Small intestine (tissue), 7 donors: Measurements from ENCODE around the gene MBD3L5. TPM values are rescaled to one million over a fixed set of nuclear protein-coding genes. Genes with fewer than 3 reads are reported as not detected.

Source experiments
- DNase-seq, 2 donors: peaks; one replicate each; pipeline versions ENCODE4 v3.0.0 to v3.0.0-alpha.2; 2013
- FAIRE-seq: peaks from 2 replicates; lab custom pipeline; 2012; peaks lifted over from hg19 to GRCh38; lab: Jason Lieb, UNC
- H3K27ac ChIP-seq, 3 donors: one replicate each; pipeline ENCODE4 v1.5.1; 2013; ENCODE audit warnings: low read length in 2 of 3, mild to moderate bottlenecking in 2 of 3, control low read depth in 1 of 3, inconsistent platforms in 1 of 3, low read depth in 1 of 3, moderate library complexity in 1 of 3
- H3K27me3 ChIP-seq, 3 donors: one replicate each; pipeline ENCODE4 v1.6.1; 2013; ENCODE audit warnings: low read length in 3 of 3, inconsistent platforms in 1 of 3; ENCODE audit not compliant: control insufficient read depth in 3 of 3, insufficient read depth in 3 of 3
- H3K36me3 ChIP-seq, 3 donors: one replicate each; pipeline ENCODE4 v1.6.1; 2013; ENCODE audit warnings: low read length in 3 of 3, inconsistent platforms in 1 of 3, low read depth in 1 of 3, mild to moderate bottlenecking in 1 of 3, moderate library complexity in 1 of 3; ENCODE audit not compliant: control insufficient read depth in 3 of 3, insufficient read depth in 2 of 3
- H3K4me1 ChIP-seq, 3 donors: one replicate each; pipeline ENCODE4 v1.6.1; 2013; ENCODE audit warnings: low read length in 2 of 3, inconsistent platforms in 1 of 3, low read depth in 1 of 3, mild to moderate bottlenecking in 1 of 3, moderate library complexity in 1 of 3; ENCODE audit not compliant: control insufficient read depth in 3 of 3, insufficient read depth in 2 of 3
- H3K4me3 ChIP-seq, 3 donors: one replicate each; pipeline ENCODE4 v1.5.1; 2013; ENCODE audit warnings: low read length in 3 of 3, control low read depth in 1 of 3, inconsistent platforms in 1 of 3, low read depth in 1 of 3, mild to moderate bottlenecking in 1 of 3, moderate library complexity in 1 of 3
- H3K9me3 ChIP-seq, 2 donors: one replicate each; pipeline ENCODE4 v1.6.1; 2013; ENCODE audit warnings: low read depth in 1 of 2, low read length in 1 of 2; ENCODE audit not compliant: control insufficient read depth in 2 of 2, insufficient read depth in 1 of 2
- WGBS, 3 donors: extraction: QIAGEN DNeasy Blood & Tissue Kit; methylation state at CpG; one replicate each; pipeline ENCODE4 v1.1.7; 2013; 5-methylcytosine and 5-hydroxymethylcytosine counted together
- polyA plus RNA-seq, 4 donors: library from polyadenylated mRNA; stranded (reverse) in 3 of 4; unstranded in 1 of 4; fragments of 200-250 nt in 3 of 4; fragments of 120-200 nt in 1 of 4; gene quantifications; one replicate each; pipeline versions ENCODE4 v1.2.1 to v1.2.3, GENCODE V29; 2013
- donor health status: healthy with polysubstance abuse.
- donor health status: control.
- donor health status: control.
- donor health status: Bipolar disorder and iron deficiency.
- donor health status: healthy.

Gene MBD3L5
- polyA plus RNA-seq, 4 donors: not detected

GRCh38 chr19:7068599-7068998, 38.2 kb downstream of the MBD3L5 start:
- DNase-seq (no peak), FAIRE-seq (no peak)
- H3K27me3 ChIP-seq: no peaks in the 10 kb centered on the region
- 59 to 73% (median 65%) methylated on average over 6 of the region's 6 CpGs for WGBS, 3 donors
- peak overlapping the region in 1 of 3 donors; percentile 37 for H3K27ac ChIP-seq
- peaks cover 2 to 6% (median 4%) of the 10 kb centered on the region in 3 donors for H3K4me1 ChIP-seq
- H3K9me3 ChIP-seq: peaks cover 0 to 8% of the 10 kb centered on the region in 2 donors
- no peak overlapping the region for H3K4me3 ChIP-seq
- H3K36me3 ChIP-seq: peaks cover 5 to 22% (median 10%) of the 10 kb centered on the region in 3 donors

DNA sequence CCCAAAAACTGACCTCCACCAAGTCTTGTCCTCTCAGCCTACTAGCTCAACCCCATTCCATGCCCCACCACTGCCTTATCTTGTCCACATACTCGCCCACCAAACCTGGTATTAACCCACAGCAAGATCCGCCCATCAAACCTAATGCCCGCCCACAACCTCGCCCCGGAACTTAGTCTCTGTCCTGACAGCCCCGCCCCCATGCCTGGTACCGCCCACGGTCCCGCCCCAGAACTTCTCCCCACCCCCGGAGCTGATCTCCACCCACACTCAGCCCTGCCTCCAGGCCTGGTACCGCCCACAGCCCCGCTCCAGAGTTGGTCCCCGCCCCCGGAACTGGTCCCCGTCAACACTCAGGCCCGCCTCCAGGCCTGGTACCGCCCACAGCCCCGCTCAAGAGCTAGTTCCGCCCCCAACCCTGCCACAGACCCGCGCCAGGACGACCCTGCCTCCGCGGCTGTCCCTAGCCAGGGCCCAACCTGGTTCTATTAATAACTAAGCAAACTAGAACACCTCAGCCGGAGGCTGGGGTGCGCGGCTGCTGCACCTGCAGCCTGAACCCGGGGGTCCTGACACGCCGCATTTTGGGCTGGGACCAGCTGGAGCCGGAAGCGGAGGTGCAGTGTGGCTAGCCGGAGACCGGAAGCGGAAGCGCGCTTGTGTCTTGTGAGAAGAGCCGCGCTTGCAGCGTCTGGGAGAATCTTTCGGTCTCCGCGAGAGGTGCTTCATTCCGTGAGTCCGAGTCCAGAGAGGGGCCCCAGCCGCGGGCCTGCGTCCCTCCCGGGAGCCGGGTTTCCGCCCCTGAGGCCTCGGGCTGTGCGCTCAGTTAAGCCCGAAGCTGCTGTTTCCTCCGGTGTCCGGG, 38.9 kb downstream of the MBD3L5 start, which contains the start of gene ZNF557:
Gene ZNF557, plus strand, starts transcription at position 662 of the 862 bp plus-strand sequence. CDS start 5,372 bp downstream, outside the sequence.
- DNase-seq (peak; percentile 98 to 99), FAIRE-seq (no peak)
- Histone ChIP-seq H3K36me3 (peaks cover 5 to 29% (median 11%) of the 10 kb centered on the region in 3 donors), H3K27ac (peak within 1 kb of the TSS; percentile 28 to 92 (median 90)), H3K27me3 (no peaks in the 10 kb centered on the region), H3K9me3 (peaks cover 0 to 12% of the 10 kb centered on the region in 2 donors), H3K4me1 (peaks cover 2 to 6% (median 4%) of the 10 kb centered on the region in 3 donors), H3K4me3 (peak within 1 kb of the TSS; percentile 82 to 97 (median 84))
- 1% methylated on average over 53 to 56 of the region's 56 CpGs for WGBS, 3 donors

DNA sequence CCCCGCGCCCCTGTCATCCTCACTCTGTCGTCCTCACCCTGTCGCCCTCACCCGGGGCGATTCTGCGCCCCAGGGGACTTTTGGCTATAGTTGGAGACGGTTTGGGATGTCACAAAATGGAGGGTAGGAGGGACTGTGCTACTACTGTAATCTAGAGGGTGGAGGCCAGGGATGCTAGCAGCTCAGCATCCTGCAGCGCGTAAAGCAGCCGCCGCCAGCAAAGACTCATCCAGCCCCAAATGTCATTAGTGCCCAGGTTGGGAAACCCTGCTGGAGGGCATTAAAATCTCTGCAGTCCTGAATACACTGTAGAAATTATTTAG, 39.5 kb downstream of the MBD3L5 start:
- FAIRE-seq (no peak), DNase-seq (no peak)
- Histone ChIP-seq H3K27ac (peak overlapping the region; percentile 28 to 92 (median 90)), H3K36me3 (peaks cover 7 to 35% (median 11%) of the 10 kb centered on the region in 3 donors), H3K4me1 (peaks cover 2 to 6% (median 4%) of the 10 kb centered on the region in 3 donors), H3K27me3 (no peaks in the 10 kb centered on the region), H3K4me3 (peak overlapping the region; percentile 82 to 97 (median 84)), H3K9me3 (peaks cover 0 to 14% of the 10 kb centered on the region in 2 donors)
- 0 to 1% (median 1%) methylated on average over 12 of the region's 12 CpGs for WGBS, 3 donors

GRCh38 chr19:7072541-7072940, 42.2 kb downstream of the MBD3L5 start:
- peaks cover 2 to 6% (median 4%) of the 10 kb centered on the region in 3 donors for H3K4me1 ChIP-seq
- peaks cover 31 to 58% (median 33%) of the 10 kb centered on the region in 3 donors for H3K36me3 ChIP-seq
- DNase-seq (no peak), FAIRE-seq (no peak)
- peaks cover 4 to 29% of the 10 kb centered on the region in 2 donors for H3K9me3 ChIP-seq
- 96 to 98% (median 97%) methylated on average over 6 of the region's 6 CpGs for WGBS, 3 donors
- no peak overlapping the region for H3K4me3 ChIP-seq
- H3K27ac ChIP-seq: no peak overlapping the region
- H3K27me3 ChIP-seq: no peaks in the 10 kb centered on the region

DNA sequence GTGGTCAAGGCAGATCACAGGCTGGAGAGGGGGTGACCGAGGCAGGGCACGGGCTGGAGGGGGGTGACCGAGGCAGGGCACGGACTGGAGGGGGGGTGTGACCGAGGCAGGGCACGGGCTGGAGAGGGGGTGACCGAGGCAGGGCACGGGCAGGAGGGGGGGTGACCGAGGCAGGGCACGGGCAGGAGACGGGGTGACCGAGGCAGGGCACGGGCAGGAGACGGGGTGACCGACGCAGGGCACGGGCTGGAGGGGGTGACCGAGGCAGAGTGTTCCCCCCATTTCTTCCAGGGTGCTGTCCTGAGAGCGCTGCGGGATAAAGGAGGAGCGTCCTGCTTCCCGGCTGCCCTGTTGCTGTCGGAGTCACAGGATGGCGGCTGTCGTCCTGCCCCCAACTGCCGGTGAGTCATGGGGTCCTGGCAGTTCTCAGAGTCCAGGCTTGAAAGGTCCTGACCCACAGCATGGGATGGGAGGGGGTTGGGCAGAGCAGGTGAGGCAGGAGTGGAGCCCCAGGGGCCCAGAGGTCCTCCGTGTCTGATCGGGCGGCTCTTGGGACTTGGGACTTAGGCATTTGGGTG, 44.4 kb downstream of the MBD3L5 start:
- peaks cover 43 to 64% (median 46%) of the 10 kb centered on the region in 3 donors for H3K36me3 ChIP-seq
- H3K4me1 ChIP-seq: peaks cover 2 to 6% (median 4%) of the 10 kb centered on the region in 3 donors
- DNase-seq (no peak), FAIRE-seq (no peak)
- H3K27ac ChIP-seq: no peak overlapping the region
- 98 to 99% (median 98%) methylated on average over 24 to 29 of the region's 29 CpGs for WGBS, 3 donors
- no peaks in the 10 kb centered on the region for H3K27me3 ChIP-seq
- peaks cover 5 to 39% of the 10 kb centered on the region in 2 donors for H3K9me3 ChIP-seq
- no peak overlapping the region for H3K4me3 ChIP-seq

DNA sequence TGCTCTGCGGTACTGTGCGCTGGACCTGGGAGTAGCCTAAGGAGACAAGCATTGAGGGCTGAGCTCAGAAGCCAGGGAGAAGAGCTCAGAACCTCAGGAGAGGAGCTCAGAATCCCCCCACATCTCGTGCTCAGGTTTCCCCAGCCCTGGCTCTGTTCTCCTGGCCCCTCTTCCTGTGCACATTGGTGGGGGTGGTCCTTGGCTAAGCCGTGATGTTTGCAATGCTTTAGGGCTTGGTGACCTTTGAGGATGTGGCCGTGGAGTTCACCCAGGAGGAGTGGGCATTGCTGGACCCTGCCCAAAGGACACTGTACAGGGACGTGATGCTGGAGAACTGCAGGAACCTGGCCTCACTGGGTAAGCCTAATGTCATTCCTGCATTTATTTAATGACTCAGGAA, 45.8 kb downstream of the MBD3L5 start:
- Histone ChIP-seq H3K27ac (no peak overlapping the region), H3K36me3 (peaks cover 56 to 69% (median 58%) of the 10 kb centered on the region in 3 donors), H3K4me1 (no peaks in the 10 kb centered on the region), H3K9me3 (peaks cover 11 to 52% of the 10 kb centered on the region in 2 donors), H3K4me3 (no peak overlapping the region), H3K27me3 (no peaks in the 10 kb centered on the region)
- 96 to 99% (median 97%) methylated on average over 6 of the region's 6 CpGs for WGBS, 3 donors
- FAIRE-seq: no peak
- DNase-seq: no peak

GRCh38 chr19:7078008-7078407, 47.6 kb downstream of the MBD3L5 start:
- H3K9me3 ChIP-seq: peaks cover 15 to 67% of the 10 kb centered on the region in 2 donors

More at GRCh38 chr19:7078008-7078407, 47.6 kb downstream of the MBD3L5 start:
- DNase-seq (no peak), FAIRE-seq (no peak)
- no peak overlapping the region for H3K27ac ChIP-seq
- no peaks in the 10 kb centered on the region for H3K4me1 ChIP-seq
- H3K36me3 ChIP-seq: peaks cover 61 to 70% (median 66%) of the 10 kb centered on the region in 3 donors
- no peaks in the 10 kb centered on the region for H3K27me3 ChIP-seq
- WGBS, 3 donors: 94 to 100% (median 99%) methylated on average over 2 of the region's 2 CpGs
- no peak overlapping the region for H3K4me3 ChIP-seq
